ENCODE results near the gene CPXM2.

CPXM2 gene

DNA sequence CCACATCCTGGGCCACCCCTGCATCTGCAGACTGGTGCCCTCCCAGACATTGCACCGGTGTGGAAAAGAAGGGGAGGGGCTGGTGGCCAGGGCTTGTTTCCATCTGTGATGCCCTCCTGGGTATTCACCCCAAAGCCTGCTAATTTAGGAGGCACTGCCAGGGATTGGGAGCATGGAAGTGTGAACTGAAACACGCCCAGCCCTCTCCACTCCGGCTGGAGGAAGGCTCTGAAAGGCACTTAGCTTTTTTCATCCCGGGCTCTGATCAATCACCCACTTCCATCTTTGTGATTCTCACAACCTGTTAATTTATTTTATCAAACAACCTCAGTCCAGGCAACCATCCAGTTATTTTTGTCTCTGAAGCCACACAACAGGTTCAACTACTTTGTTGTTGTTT is 20.9 kb upstream of the CPXM2 start:
- Mint-ChIP-seq H3K4me1 (ENCODE audit: low read depth) (no peaks in the 10 kb centered on the region), H3K4me3 (no peak overlapping the region), H3K36me3 (no peaks in the 10 kb centered on the region), H3K27ac (no peak overlapping the region), H3K9me3 (ENCODE audit: low read depth) (no peaks in the 10 kb centered on the region), H3K27me3 (peaks cover 23% of the 10 kb centered on the region)

GRCh38 chr10:123911866-123912265 is 20.3 kb upstream of the CPXM2 start:
- Mint-ChIP-seq H3K4me1 (ENCODE audit: low read depth) (no peaks in the 10 kb centered on the region), H3K27ac (no peak overlapping the region), H3K27me3 (peaks cover 23% of the 10 kb centered on the region), H3K36me3 (no peaks in the 10 kb centered on the region), H3K4me3 (no peak overlapping the region), H3K9me3 (ENCODE audit: low read depth) (no peaks in the 10 kb centered on the region)

- Mint-ChIP-seq H3K9me3 (ENCODE audit: low read depth) (no peaks in the 10 kb centered on the region), H3K27me3 (peaks cover 26% of the 10 kb centered on the region), H3K27ac (no peak overlapping the region), H3K4me1 (ENCODE audit: low read depth) (no peaks in the 10 kb centered on the region), H3K4me3 (no peak overlapping the region), H3K36me3 (no peaks in the 10 kb centered on the region)
These were observed 18.3 kb upstream of the CPXM2 start for GRCh38 chr10:123909866-123910265.

GRCh38 chr10:123909426-123909825 is 17.8 kb upstream of the CPXM2 start:
- no peaks in the 10 kb centered on the region for H3K4me1 Mint-ChIP-seq (ENCODE audit: low read depth)
- no peak overlapping the region for H3K4me3 Mint-ChIP-seq
- H3K27ac Mint-ChIP-seq: no peak overlapping the region
- H3K27me3 Mint-ChIP-seq: peaks cover 22% of the 10 kb centered on the region
- no peaks in the 10 kb centered on the region for H3K36me3 Mint-ChIP-seq
- no peaks in the 10 kb centered on the region for H3K9me3 Mint-ChIP-seq (ENCODE audit: low read depth)

GRCh38 chr10:123908379-123908778 is 16.8 kb upstream of the CPXM2 start:
- no peak overlapping the region for H3K4me3 Mint-ChIP-seq
- no peaks in the 10 kb centered on the region for H3K36me3 Mint-ChIP-seq
- peaks cover 22% of the 10 kb centered on the region for H3K27me3 Mint-ChIP-seq
- no peak overlapping the region for H3K27ac Mint-ChIP-seq
- no peaks in the 10 kb centered on the region for H3K4me1 Mint-ChIP-seq (ENCODE audit: low read depth)
- no peaks in the 10 kb centered on the region for H3K9me3 Mint-ChIP-seq (ENCODE audit: low read depth)

DNA sequence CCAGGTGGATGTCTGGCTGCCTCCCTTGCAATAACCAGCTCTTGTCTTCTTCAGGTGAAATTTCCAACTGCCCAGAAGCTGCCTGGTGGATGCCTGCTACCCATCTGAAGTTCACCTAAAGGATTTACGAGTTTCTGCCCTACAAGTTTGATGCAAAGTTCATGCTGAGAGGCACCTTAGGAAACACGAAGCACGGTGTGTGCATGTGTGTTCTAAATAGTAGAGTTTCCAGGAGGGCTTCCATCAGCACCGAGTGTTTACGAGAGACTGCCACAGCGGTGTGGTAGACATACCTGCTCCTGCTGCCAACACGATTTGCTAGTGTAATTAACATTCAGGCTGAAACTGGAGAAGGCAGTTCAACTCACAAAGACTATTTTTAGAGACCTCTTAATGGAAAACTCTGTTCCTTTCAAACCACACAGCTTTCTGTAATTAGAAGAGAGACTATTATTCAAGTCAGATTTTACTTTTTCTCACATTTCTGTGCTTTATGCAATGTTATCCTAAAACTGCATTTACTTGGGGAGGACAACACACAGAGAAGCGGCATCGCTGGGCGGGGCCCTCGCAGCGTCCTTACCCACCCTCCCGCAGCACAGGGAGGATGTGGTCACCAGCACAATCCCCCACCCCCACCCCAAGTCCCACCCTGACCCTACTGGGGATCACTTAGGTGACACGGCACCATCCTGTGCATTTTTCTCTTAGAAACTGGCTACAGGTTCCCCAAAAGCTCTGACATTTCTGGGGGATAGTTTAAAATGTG is 15.5 kb upstream of the CPXM2 start:
- Mint-ChIP-seq H3K27me3 (peaks cover 18% of the 10 kb centered on the region), H3K36me3 (no peaks in the 10 kb centered on the region), H3K9me3 (ENCODE audit: low read depth) (no peaks in the 10 kb centered on the region), H3K4me1 (ENCODE audit: low read depth) (no peaks in the 10 kb centered on the region), H3K4me3 (no peak overlapping the region), H3K27ac (no peak overlapping the region)

DNA sequence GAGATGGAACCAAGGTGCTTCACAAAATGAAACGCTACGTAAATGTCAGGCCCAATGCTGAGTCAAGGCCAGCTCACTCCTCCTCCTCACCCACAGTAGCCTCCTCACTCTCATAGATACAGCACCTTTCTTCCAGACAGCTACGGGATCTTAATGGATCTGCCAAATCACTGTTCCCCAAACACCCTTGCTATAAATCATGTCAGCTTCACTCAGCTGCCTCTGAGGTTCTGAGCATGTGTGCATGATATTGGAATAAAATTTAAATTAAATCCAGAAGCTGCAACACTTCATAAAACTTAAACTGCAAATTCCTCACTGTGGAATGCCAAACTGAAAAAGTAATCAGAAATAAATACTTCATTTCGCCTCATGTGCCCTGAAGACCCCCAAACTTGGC is 14.7 kb upstream of the CPXM2 start:
- Mint-ChIP-seq H3K36me3 (no peaks in the 10 kb centered on the region), H3K9me3 (ENCODE audit: low read depth) (no peaks in the 10 kb centered on the region), H3K27ac (no peak overlapping the region), H3K4me1 (ENCODE audit: low read depth) (no peaks in the 10 kb centered on the region), H3K27me3 (peaks cover 15% of the 10 kb centered on the region), H3K4me3 (no peak overlapping the region)

DNA sequence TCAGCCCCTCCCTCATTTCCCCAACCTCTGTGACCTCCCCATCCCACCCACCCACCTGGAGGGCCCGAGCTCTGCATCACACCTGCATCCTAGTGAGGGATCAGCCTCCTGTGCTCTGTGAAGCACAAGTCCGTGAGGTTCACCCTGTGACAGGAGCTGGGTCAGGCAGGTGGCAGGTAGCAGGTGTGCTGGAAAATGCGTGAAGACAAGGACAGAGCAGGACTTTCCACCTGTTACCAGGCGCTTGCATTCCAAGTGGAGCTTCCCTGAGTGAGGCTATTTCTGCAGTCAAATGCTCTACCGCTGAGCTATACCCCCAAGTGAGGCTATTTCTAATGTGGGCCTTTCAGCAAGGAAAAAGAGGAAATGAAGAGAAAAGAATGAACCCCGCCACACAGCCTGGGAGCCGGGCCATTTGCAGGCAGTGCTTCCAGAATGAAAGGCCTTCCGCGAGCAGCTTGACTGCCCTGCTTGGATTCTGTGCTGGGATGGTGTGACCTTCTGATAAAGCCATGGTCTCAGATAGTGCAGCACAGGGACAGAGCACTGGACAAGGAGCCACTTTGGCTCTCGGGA is 13.3 kb upstream of the CPXM2 start:
- no peak overlapping the region for H3K4me3 Mint-ChIP-seq
- H3K27me3 Mint-ChIP-seq: peaks cover 8% of the 10 kb centered on the region
- H3K36me3 Mint-ChIP-seq: no peaks in the 10 kb centered on the region
- no peak overlapping the region for H3K27ac Mint-ChIP-seq
- no peaks in the 10 kb centered on the region for H3K9me3 Mint-ChIP-seq (ENCODE audit: low read depth)
- H3K4me1 Mint-ChIP-seq (ENCODE audit: low read depth): no peaks in the 10 kb centered on the region

GRCh38 chr10:123903621-123904020 is 12.0 kb upstream of the CPXM2 start:
- H3K27me3 Mint-ChIP-seq: peaks cover 6% of the 10 kb centered on the region
- no peaks in the 10 kb centered on the region for H3K9me3 Mint-ChIP-seq (ENCODE audit: low read depth)
- H3K36me3 Mint-ChIP-seq: no peaks in the 10 kb centered on the region
- no peak overlapping the region for H3K4me3 Mint-ChIP-seq
- H3K4me1 Mint-ChIP-seq (ENCODE audit: low read depth): no peaks in the 10 kb centered on the region
- H3K27ac Mint-ChIP-seq: no peak overlapping the region

DNA sequence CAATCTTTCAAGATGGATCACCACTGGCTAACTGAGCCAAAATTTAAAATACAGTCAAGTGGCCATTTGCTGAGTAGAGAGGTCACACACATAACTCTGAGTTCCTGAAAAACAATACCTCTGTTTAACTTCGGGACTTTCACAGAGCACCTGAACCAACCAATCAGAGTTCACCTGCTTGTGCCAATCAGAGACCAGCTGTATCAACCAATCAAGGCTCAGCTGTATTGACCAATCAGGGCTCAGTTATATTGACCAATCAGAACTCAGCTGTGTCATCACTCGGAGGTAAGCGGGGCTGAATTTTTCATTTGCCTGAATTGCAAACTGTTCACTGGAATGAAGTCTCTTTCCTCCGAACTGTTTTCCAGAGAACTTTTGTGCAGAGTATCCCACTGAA is 10.0 kb upstream of the CPXM2 start:
- Mint-ChIP-seq H3K4me3 (no peak overlapping the region), H3K27me3 (peaks cover 6% of the 10 kb centered on the region), H3K36me3 (no peaks in the 10 kb centered on the region)

DNA sequence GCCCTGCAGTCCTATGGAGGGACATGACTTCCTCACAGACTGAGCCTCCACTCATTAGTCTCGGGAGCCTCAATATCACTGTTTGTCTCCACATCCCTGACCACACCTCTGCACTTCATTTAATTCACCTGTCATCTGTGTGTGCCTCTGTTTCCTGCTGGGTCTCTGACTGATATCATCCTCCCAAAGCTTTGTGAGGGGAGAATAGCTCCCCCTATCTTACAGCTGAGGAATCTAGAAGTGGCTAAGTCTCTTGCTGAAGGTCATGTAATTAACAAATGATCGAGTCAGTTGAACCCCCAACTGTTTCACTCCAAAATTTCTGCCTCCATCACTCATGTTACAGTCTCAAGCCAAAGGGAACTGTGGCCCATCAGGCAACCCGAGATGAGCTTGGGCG is 5.5 kb upstream of the CPXM2 start:
- H3K27ac Mint-ChIP-seq: no peak overlapping the region
- H3K4me1 Mint-ChIP-seq (ENCODE audit: low read depth): no peaks in the 10 kb centered on the region
- no peaks in the 10 kb centered on the region for H3K9me3 Mint-ChIP-seq (ENCODE audit: low read depth)
- H3K36me3 Mint-ChIP-seq: no peaks in the 10 kb centered on the region
- H3K4me3 Mint-ChIP-seq: no peak overlapping the region
- H3K27me3 Mint-ChIP-seq: peaks cover 4% of the 10 kb centered on the region

More for the DNA sequence above, 10.0 kb upstream of the CPXM2 start:
- no peaks in the 10 kb centered on the region for H3K9me3 Mint-ChIP-seq (ENCODE audit: low read depth)
- no peaks in the 10 kb centered on the region for H3K4me1 Mint-ChIP-seq (ENCODE audit: low read depth)
- H3K27ac Mint-ChIP-seq: no peak overlapping the region

- Mint-ChIP-seq H3K27ac (no peak overlapping the region), H3K4me1 (ENCODE audit: low read depth) (no peaks in the 10 kb centered on the region), H3K4me3 (no peak overlapping the region), H3K36me3 (no peaks in the 10 kb centered on the region), H3K27me3 (peaks cover 5% of the 10 kb centered on the region), H3K9me3 (ENCODE audit: low read depth) (no peaks in the 10 kb centered on the region)
These were observed 4.8 kb upstream of the CPXM2 start for GRCh38 chr10:123896246-123896927.

GRCh38 chr10:123893651-123894050 is 2.0 kb upstream of the CPXM2 start:
- Mint-ChIP-seq H3K36me3 (no peaks in the 10 kb centered on the region), H3K27me3 (peaks cover 9% of the 10 kb centered on the region), H3K27ac (no peak overlapping the region), H3K4me1 (ENCODE audit: low read depth) (no peaks in the 10 kb centered on the region), H3K4me3 (no peak overlapping the region), H3K9me3 (ENCODE audit: low read depth) (no peaks in the 10 kb centered on the region)

DNA sequence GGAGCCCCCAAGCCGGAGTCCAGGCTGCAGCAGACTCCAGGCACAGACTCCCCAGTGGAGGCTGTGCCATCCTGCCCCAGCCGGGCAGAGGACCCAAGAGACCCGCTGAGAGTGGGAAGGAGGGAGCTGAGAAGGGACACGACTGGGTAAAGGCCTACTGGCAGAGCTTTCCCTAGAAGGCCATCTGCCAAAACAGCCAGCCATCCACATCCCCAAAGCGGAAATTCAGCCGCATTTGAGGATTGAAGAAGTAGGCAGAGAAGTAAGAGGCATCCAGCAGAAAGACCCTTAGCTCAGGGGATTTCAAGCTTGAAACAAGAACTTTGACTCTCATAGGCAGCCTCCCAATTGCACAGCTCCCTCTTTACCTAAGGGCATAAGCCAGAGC is 857 bp downstream of the CPXM2 start:
- no peaks in the 10 kb centered on the region for H3K4me1 Mint-ChIP-seq (ENCODE audit: low read depth)
- no peaks in the 10 kb centered on the region for H3K9me3 Mint-ChIP-seq (ENCODE audit: low read depth)
- H3K27ac Mint-ChIP-seq: no peak overlapping the region
- no peak overlapping the region for H3K4me3 Mint-ChIP-seq
- peaks cover 11% of the 10 kb centered on the region for H3K27me3 Mint-ChIP-seq
- no peaks in the 10 kb centered on the region for H3K36me3 Mint-ChIP-seq

DNA sequence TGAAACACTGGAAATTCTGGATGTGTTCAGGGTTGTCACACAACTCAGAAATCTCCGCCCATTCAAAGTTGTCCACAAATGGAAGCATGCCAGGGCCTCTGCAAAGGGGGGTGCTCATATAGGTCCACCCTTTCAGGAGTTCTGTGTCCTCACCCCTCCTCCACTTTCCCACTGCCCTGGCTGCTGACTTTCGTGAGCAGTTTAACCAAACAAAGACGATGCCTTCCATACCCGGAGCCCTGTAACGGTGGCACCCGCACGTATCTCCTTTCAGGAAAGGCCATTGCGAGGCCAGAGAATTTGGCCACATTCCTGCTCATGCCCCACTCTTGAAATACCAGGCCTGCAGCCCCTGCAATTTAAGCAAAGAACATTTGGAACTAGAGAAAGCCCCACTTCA is 1.4 kb downstream of the CPXM2 start:
- Mint-ChIP-seq H3K27me3 (peaks cover 11% of the 10 kb centered on the region), H3K27ac (no peak overlapping the region), H3K36me3 (no peaks in the 10 kb centered on the region), H3K4me3 (no peak overlapping the region), H3K9me3 (ENCODE audit: low read depth) (no peaks in the 10 kb centered on the region), H3K4me1 (ENCODE audit: low read depth) (no peaks in the 10 kb centered on the region)
